Fibroblast of skin of scalp (primary cell): ENCODE measurements around the gene IRS1.

ENCODE experiments used
- DNase-seq: peaks from one replicate; pipeline ENCODE4 v3.0.0-alpha.2; 2013

The IRS1 gene

GRCh38 chr2:226791056-226791486, 8.5 kb downstream of the IRS1 start:
- peak; percentile 64 for DNase-seq

GRCh38 chr2:226790431-226790830, 9.2 kb downstream of the IRS1 start:
- DNase-seq: no peak

- DNase-seq: no peak
These were observed 9.6 kb downstream of the IRS1 start for GRCh38 chr2:226790011-226790410.

GRCh38 chr2:226788881-226789490, 10.6 kb downstream of the IRS1 start:
- DNase-seq: no peak

- DNase-seq: no peak
These were observed 11.6 kb downstream of the IRS1 start for GRCh38 chr2:226788064-226788463.

GRCh38 chr2:226783885-226784284, 15.7 kb downstream of the IRS1 start:
- DNase-seq: no peak

GRCh38 chr2:226782092-226782713, 17.4 kb downstream of the IRS1 start:
- peak; percentile 93 for DNase-seq

GRCh38 chr2:226780431-226780830, 19.2 kb downstream of the IRS1 start:
- DNase-seq: no peak

- DNase-seq: no peak
These were observed 22.0 kb downstream of the IRS1 start for GRCh38 chr2:226777611-226778010.

- no peak for DNase-seq
These were observed 23.5 kb downstream of the IRS1 start for GRCh38 chr2:226776104-226776503.

GRCh38 chr2:226775032-226775509, 24.5 kb downstream of the IRS1 start:
- no peak for DNase-seq

GRCh38 chr2:226773291-226773690, 26.3 kb downstream of the IRS1 start:
- DNase-seq: no peak

GRCh38 chr2:226772389-226773179, 27.0 kb downstream of the IRS1 start:
- DNase-seq: no peak

GRCh38 chr2:226771067-226771466, 28.6 kb downstream of the IRS1 start:
- no peak for DNase-seq

- no peak for DNase-seq
These were observed 32.4 kb downstream of the IRS1 start for GRCh38 chr2:226767056-226767813.

- no peak for DNase-seq
These were observed 33.1 kb downstream of the IRS1 start for GRCh38 chr2:226766352-226767055.

GRCh38 chr2:226763320-226763719, 36.3 kb downstream of the IRS1 start:
- peak; percentile 36 for DNase-seq

GRCh38 chr2:226761195-226761583, 38.4 kb downstream of the IRS1 start:
- DNase-seq: no peak

- DNase-seq: peak; percentile 74
These were observed 39.0 kb downstream of the IRS1 start for GRCh38 chr2:226760412-226761194.

- DNase-seq: no peak
These were observed 39.9 kb downstream of the IRS1 start for GRCh38 chr2:226759768-226760167.

GRCh38 chr2:226758921-226759640, 40.5 kb downstream of the IRS1 start:
- DNase-seq: peak; percentile 55
